GM23248 (cell line): ENCODE data around the gene CAMTA1.

ENCODE experiments used
- EZH2 ChIP-seq: fragments of 200-600 bp; sonication (generic); IDR thresholded peaks from 2 replicates; pipeline ENCODE4 v1.6.1; 2018; ENCODE audit warnings: antibody characterized with exemption, mild to moderate bottlenecking; ENCODE audit not compliant: insufficient read depth, poor library complexity, severe bottlenecking
- EZH2phosphoT487 ChIP-seq: fragments of 200-600 bp; sonication (generic); IDR thresholded peaks from 2 replicates; pipeline ENCODE4 v1.6.1; 2018; ENCODE audit warnings: antibody characterized with exemption, moderate library complexity, mild to moderate bottlenecking, low read depth; ENCODE audit not compliant: insufficient read depth

DNA sequence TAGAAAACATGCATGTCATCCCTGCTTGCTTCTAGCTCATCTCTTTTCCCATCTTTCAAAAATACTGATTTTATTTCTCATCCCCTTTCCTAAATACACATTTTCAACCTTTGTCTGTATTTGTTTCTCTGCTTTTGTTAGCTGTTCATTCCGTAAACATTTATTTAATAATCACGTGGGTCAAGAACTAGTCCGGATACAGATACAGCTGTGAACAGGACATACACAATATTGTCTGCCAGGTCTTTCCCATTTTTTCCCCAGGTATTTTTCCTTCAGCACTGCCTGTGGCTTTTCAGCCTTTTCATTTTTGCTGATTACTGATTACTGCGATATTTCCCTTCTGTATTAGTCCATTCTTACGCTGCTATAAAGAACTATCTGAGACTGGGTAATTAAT is 1004.6 kb downstream of the CAMTA1 start:
- no peak for TF ChIP-seq EZH2phosphoT487
- no peak for TF ChIP-seq EZH2
